B cell (primary cell): ENCODE results near the gene TRAPPC2B. TPM values are rescaled to one million over a fixed set of nuclear protein-coding genes. Genes with fewer than 3 reads are reported as not detected.
A peak's percentile ranks its signal among the peaks of the same experiment; 100 is the strongest.

ENCODE experiments used
- ATAC-seq: fragments of 200-7000 bp; cut with Tn5 transposase; one replicate; pipeline ENCODE4 v1.10.0; 2021; ENCODE audit warnings: low read depth, mild to moderate bottlenecking, moderate number of reproducible peaks, moderate library complexity
- CTCF ChIA-PET: fragments of 350-600 bp; sonication (Branson Sonifier 250); formaldehyde crosslinking; loops from one replicate; lab custom pipeline; 2021; ENCODE audit warnings: antibody characterized with exemption, inconsistent platforms; lab: Charles Lee
- POLR2A ChIA-PET: fragments of 350-600 bp; sonication (Branson Sonifier 250); formaldehyde crosslinking; loops from one replicate; lab custom pipeline; 2021; ENCODE audit warnings: antibody characterized with exemption; lab: Charles Lee
- DNase-seq: peaks from one replicate; pipeline ENCODE4 v3.0.0; 2013
- H2AFZ ChIP-seq: 2 replicates; pipeline ENCODE4 v1.6.1; 2012; ENCODE audit warnings: mild to moderate bottlenecking, low read depth, low read length; ENCODE audit not compliant: insufficient read depth, poor library complexity, severe bottlenecking
- H3K27ac ChIP-seq, 2 donors: 1 replicate in 1 of 2; 2 replicates in 1 of 2; pipeline ENCODE4 v1.5.1; 2012 to 2013; ENCODE audit warnings: low read length in 2 of 2, mild to moderate bottlenecking in 2 of 2, moderate library complexity in 1 of 2
- H3K27me3 ChIP-seq, 4 experiments: fragments of 200-600 bp in 1 of 4; sonication (generic) in 1 of 4; replicated peaks in 1 of 4; 1 replicate in 2 of 4; 2 replicates in 2 of 4; pipeline versions ENCODE4 v1.6.1 to v1.7.0; 2013 to 2016; ENCODE audit warnings: low read length in 3 of 4, mild to moderate bottlenecking in 2 of 4, mixed read lengths in 1 of 4, moderate library complexity in 1 of 4; ENCODE audit not compliant: insufficient read depth in 4 of 4, control insufficient read depth in 3 of 4; ENCODE audit errors: control extremely low read depth in 1 of 4
- H3K36me3 ChIP-seq, 2 experiments: replicated peaks in 1 of 2; 1 replicate in 1 of 2; 2 replicates in 1 of 2; pipeline versions ENCODE4 v1.6.1 to v1.7.1; 2013; ENCODE audit warnings: low read length in 1 of 2; ENCODE audit not compliant: insufficient read depth in 2 of 2, control insufficient read depth in 1 of 2; ENCODE audit errors: control extremely low read depth in 1 of 2, extremely low read depth in 1 of 2
- H3K4me1 ChIP-seq, 2 donors: fragments of 200-600 bp in 1 of 2; sonication (generic) in 1 of 2; 1 replicate in 1 of 2; 2 replicates in 1 of 2; pipeline versions ENCODE4 v1.5.1 to v1.6.1; 2013 to 2017; ENCODE audit warnings: low read length in 2 of 2; ENCODE audit not compliant: control insufficient read depth in 2 of 2, insufficient read depth in 2 of 2
- H3K4me2 ChIP-seq: replicated peaks from 2 replicates; pipeline ENCODE3; 2012; ENCODE audit warnings: mild to moderate bottlenecking, low read depth, low read length; ENCODE audit not compliant: poor library complexity, severe bottlenecking
- H3K4me3 ChIP-seq, 5 experiments: fragments of 200-600 bp in 1 of 5; sonication (generic) in 1 of 5; 1 replicate in 3 of 5; 2 replicates in 2 of 5; pipeline versions ENCODE4 v1.5.1 to v1.7.0; 2011 to 2016; ENCODE audit warnings: low read length in 4 of 5, mild to moderate bottlenecking in 4 of 5, low read depth in 2 of 5, control low read depth in 1 of 5, moderate library complexity in 1 of 5; ENCODE audit not compliant: insufficient read depth in 1 of 5; ENCODE audit errors: control extremely low read depth in 1 of 5, extremely low read depth in 1 of 5
- H3K79me2 ChIP-seq: fragments of 200-600 bp; sonication (generic); one replicate; pipeline ENCODE4 v1.6.0; 2016; ENCODE audit warnings: low read length; ENCODE audit not compliant: control insufficient read depth, insufficient read depth
- H3K9ac ChIP-seq: fragments of 200-600 bp; sonication (generic); 2 replicates; pipeline ENCODE4 v1.6.1; 2017; ENCODE audit warnings: mild to moderate bottlenecking, low read length, moderate library complexity
- H3K9me3 ChIP-seq, 3 donors: one replicate each; pipeline versions ENCODE4 v1.6.1 to v1.7.1; 2013; ENCODE audit warnings: low read length in 2 of 3; ENCODE audit not compliant: control insufficient read depth in 2 of 3, insufficient read depth in 1 of 3; ENCODE audit errors: control extremely low read depth in 1 of 3
- H4K20me1 ChIP-seq: 2 replicates; pipeline ENCODE4 v1.6.0; 2012; ENCODE audit warnings: mild to moderate bottlenecking, low read length; ENCODE audit not compliant: insufficient read depth, control insufficient read depth, poor library complexity, severe bottlenecking
- H3K27ac Mint-ChIP-seq: one replicate; pipeline ENCODE4 v1.8.0; 2021; ENCODE audit warnings: mixed read lengths
- H3K27me3 Mint-ChIP-seq: one replicate; pipeline ENCODE4 v1.8.0; 2021; ENCODE audit warnings: mixed read lengths
- H3K4me1 Mint-ChIP-seq: one replicate; pipeline ENCODE4 v1.8.0; 2021; ENCODE audit warnings: mixed read lengths
- H3K4me3 Mint-ChIP-seq: one replicate; pipeline ENCODE4 v1.8.0; 2021; ENCODE audit warnings: mixed read lengths
- H3K9me3 Mint-ChIP-seq: one replicate; pipeline ENCODE4 v1.8.0; 2022; ENCODE audit warnings: mixed read lengths; ENCODE audit not compliant: insufficient read depth
- CTCF ChIP-seq: fragments of 200-600 bp; IDR thresholded peaks from one replicate; pipeline ENCODE4 v1.8.0; 2022; ENCODE audit warnings: antibody characterized with exemption, mild to moderate bottlenecking
- EZH2 ChIP-seq: IDR thresholded peaks from 2 replicates; pipeline ENCODE4 v1.6.1; 2012; ENCODE audit warnings: borderline replicate concordance, low read depth, mild to moderate bottlenecking, moderate library complexity, low read length; ENCODE audit not compliant: insufficient read depth, poor library complexity, severe bottlenecking
- WGBS: methylation state at CpG from one replicate; pipeline ENCODE4 v1.1.5; 2013; ENCODE audit warnings: missing lambda C conversion rate; ENCODE audit not compliant: insufficient coverage; 5-methylcytosine and 5-hydroxymethylcytosine counted together
- intact Hi-C: fragments of 100-400 bp; cut with micrococcal nuclease; formaldehyde crosslinking; loops from one replicate; pipeline ENCODE4 v1.10.0; 2022
- polyA minus RNA-seq: library from RNA; depleted of rRNA, polyadenylated mRNA; stranded (reverse); fragments of >200 nt; gene quantifications from 2 replicates; pipeline ENCODE4 v1.2.3, GENCODE V29; 2012
- polyA plus RNA-seq: library from polyadenylated mRNA; depleted of rRNA; stranded (reverse); fragments of >200 nt; gene quantifications from 2 replicates; pipeline ENCODE4 v1.2.3, GENCODE V29; 2012
- total RNA-seq, 2 donors: library from RNA; stranded (reverse); fragments of 120-200 nt in 1 of 2; gene quantifications; 1 replicate in 1 of 2; 2 replicates in 1 of 2; pipeline versions ENCODE4 v1.2.3 to v1.2.4, GENCODE V29; 2013 to 2022

TRAPPC2B gene
- 9.6 and 12.4 TPM in 2 replicates for total RNA-seq
- total RNA-seq (2013) = 25.8 TPM
- polyA plus RNA-seq = 22.8 and 29.2 TPM in 2 replicates
- polyA minus RNA-seq = 14.6 and 18.8 TPM in 2 replicates

GRCh38 chr19:57362997-57363687, at the start of gene TRAPPC2B, which contains the start of gene ZNF547:
TRAPPC2B (plus strand) TSS chr19:57363551; CDS start chr19:57364834, 1,283 bp downstream.
ZNF547 (plus strand) TSS chr19:57363551; CDS start chr19:57368556, 5,005 bp downstream.
- no peaks in the 10 kb centered on the region for H3K9me3 Mint-ChIP-seq
- CTCF ChIA-PET = no interaction called here

More at GRCh38 chr19:57362997-57363687, at the start of gene TRAPPC2B, which contains the start of gene ZNF547:
- no peak for TF ChIP-seq CTCF
- no peak for TF ChIP-seq EZH2
- peak; percentile 94 for ATAC-seq
- peaks cover 17% of the 10 kb centered on the region for H3K4me1 Mint-ChIP-seq
- Histone ChIP-seq H3K79me2 (peaks cover 26% of the 10 kb centered on the region), H3K27ac (peak within 1 kb of the TSS; percentile 85 to 97), H2AFZ (peak within 1 kb of the TSS; percentile 93), H3K4me3 (peak within 1 kb of the TSS; percentile 56 to 80 (median 71)), H3K9ac (peak within 1 kb of the TSS; percentile 80), H3K27me3 (no peaks in the 10 kb centered on the region), H3K36me3 (peaks cover 0 to 12% of the 10 kb centered on the region in 2 experiments), H3K9me3 (peaks cover 0 to 17% (median 0%) of the 10 kb centered on the region in 3 donors), H4K20me1 (no peaks in the 10 kb centered on the region), H3K4me2 (peak within 1 kb of the TSS; percentile 95), H3K4me1 (peaks cover 10 to 15% of the 10 kb centered on the region in 2 donors)
- peak within 1 kb of the TSS; percentile 97 for H3K27ac Mint-ChIP-seq
- peak; percentile 100 for DNase-seq
- intact Hi-C loops = loop anchor here (1.0 kb wide), 11 partner anchors 12 to 584 kb away; partner anchors contain the start of genes ZNF17, ZNF256, ZNF304 and ZNF416
- H3K27me3 Mint-ChIP-seq = no peaks in the 10 kb centered on the region
- 3% methylated on average over 45 of the region's 47 CpGs for WGBS
- POLR2A ChIA-PET = interaction anchor here (0.9 to 1.0 kb wide), 2 partner anchors 12 to 640 kb away, joined by 3 to 5 read pairs; partner anchors contain the start of genes ZNF304 and ZNF606
- H3K4me3 Mint-ChIP-seq = peak within 1 kb of the TSS; percentile 95
